H1 (cell line): Measurements from ENCODE around the gene MTG1. TPM values are rescaled to one million over a fixed set of nuclear protein-coding genes. Genes with fewer than 3 reads are reported as not detected.

Experiments used
- CTCF ChIA-PET: fragments of 300-600 bp; sonication (Branson Sonifier 250); formaldehyde crosslinking; loops from one replicate; lab custom pipeline; 2021; ENCODE audit not compliant: partially characterized antibody; lab: Charles Lee
- POLR2A ChIA-PET: fragments of 300-600 bp; sonication (Branson Sonifier 250); formaldehyde crosslinking; loops from one replicate; lab custom pipeline; 2021; ENCODE audit warnings: inconsistent platforms; ENCODE audit not compliant: partially characterized antibody; lab: Charles Lee
- DNase-seq, 2 experiments: peaks; one replicate each; pipeline versions ENCODE4 v3.0.0 to v3.0.0-alpha.2; 2010 to 2022; ENCODE audit warnings: low spot score in 2 of 2, low read depth in 1 of 2, mixed read lengths in 1 of 2
- FAIRE-seq: peaks from 2 replicates; lab custom pipeline; 2011; peaks lifted over from hg19 to GRCh38; lab: Jason Lieb, UNC
- H2AFZ ChIP-seq: 2 replicates; pipeline ENCODE4 v1.8.1; 2012; ENCODE audit warnings: low read length, inconsistent platforms
- H2AK5ac ChIP-seq: 2 replicates; pipeline ENCODE4 v1.6.1; 2013; ENCODE audit warnings: low read depth, low read length
- H2BK120ac ChIP-seq: replicated peaks from 2 replicates; pipeline ENCODE3; 2013; ENCODE audit warnings: low read depth, low read length, inconsistent platforms
- H2BK12ac ChIP-seq: 2 replicates; pipeline ENCODE4 v1.6.1; 2013; ENCODE audit warnings: low read depth, low read length
- H2BK15ac ChIP-seq: 2 replicates; pipeline ENCODE4 v1.6.1; 2013; ENCODE audit warnings: low read length
- H2BK20ac ChIP-seq: 2 replicates; pipeline ENCODE4 v1.6.1; 2013; ENCODE audit warnings: low read length
- H2BK5ac ChIP-seq: 2 replicates; pipeline ENCODE4 v1.6.1; 2013; ENCODE audit warnings: low read depth, low read length
- H3K14ac ChIP-seq: 2 replicates; pipeline ENCODE4 v1.6.1; 2013; ENCODE audit warnings: inconsistent platforms; ENCODE audit not compliant: insufficient read length
- H3K18ac ChIP-seq: 2 replicates; pipeline ENCODE4 v1.6.1; 2013; ENCODE audit warnings: low read length; ENCODE audit errors: extremely low read depth
- H3K23ac ChIP-seq: 2 replicates; pipeline ENCODE4 v1.6.1; 2013; ENCODE audit warnings: inconsistent platforms; ENCODE audit not compliant: insufficient read length
- H3K23me2 ChIP-seq: 2 replicates; pipeline ENCODE4 v1.6.1; 2013; ENCODE audit warnings: low read depth, low read length
- H3K27ac ChIP-seq: 2 replicates; pipeline ENCODE4 v1.6.1; 2011; ENCODE audit warnings: low read depth, low read length, inconsistent platforms
- H3K27me3 ChIP-seq, 4 experiments: replicated peaks in 1 of 4; 1 replicate in 1 of 4; 2 replicates in 3 of 4; pipeline versions ENCODE4 v1.6.1 to v1.8.1; 2011 to 2013; ENCODE audit warnings: low read length in 3 of 4, mild to moderate bottlenecking in 3 of 4, inconsistent platforms in 2 of 4, mixed read lengths in 2 of 4, moderate library complexity in 1 of 4; ENCODE audit not compliant: control insufficient read depth in 3 of 4, insufficient read depth in 3 of 4; ENCODE audit errors: extremely low read depth in 1 of 4
- H3K36me3 ChIP-seq, 4 experiments: 2 replicates each; pipeline versions ENCODE4 v1.6.1 to v1.8.1; 2011 to 2013; ENCODE audit warnings: mild to moderate bottlenecking in 4 of 4, low read length in 3 of 4, moderate library complexity in 2 of 4, control low read depth in 1 of 4, inconsistent platforms in 1 of 4; ENCODE audit not compliant: insufficient read depth in 4 of 4, control insufficient read depth in 2 of 4
- H3K4ac ChIP-seq: replicated peaks from 2 replicates; pipeline ENCODE3; 2013; ENCODE audit warnings: low read length, low read depth, mixed read lengths, inconsistent platforms; ENCODE audit not compliant: insufficient read length
- H3K4me1 ChIP-seq, 4 experiments: replicated peaks in 1 of 4; 1 replicate in 1 of 4; 2 replicates in 3 of 4; pipeline versions ENCODE4 v1.6.1 to v1.8.1; 2011 to 2013; ENCODE audit warnings: low read length in 3 of 4, inconsistent platforms in 2 of 4, mixed read lengths in 1 of 4; ENCODE audit not compliant: insufficient read depth in 4 of 4, control insufficient read depth in 3 of 4
- H3K4me2 ChIP-seq, 2 experiments: 2 replicates each; pipeline versions ENCODE4 v1.6.1 to v1.8.1; 2011 to 2013; ENCODE audit warnings: low read depth in 2 of 2, low read length in 2 of 2, control low read depth in 1 of 2, inconsistent platforms in 1 of 2, mild to moderate bottlenecking in 1 of 2; ENCODE audit not compliant: insufficient read depth in 1 of 2
- H3K4me3 ChIP-seq, 4 experiments: fragments of 200-600, 300-600 bp in 1 of 4; sonication (generic), shearing (Covaris generic), sonication (Bioruptor Twin) in 1 of 4; 2 replicates each; pipeline versions ENCODE4 v1.5.1 to v1.8.1; 2011 to 2016; ENCODE audit warnings: low read length in 4 of 4, low read depth in 3 of 4, control low read depth in 2 of 4, inconsistent platforms in 2 of 4, mild to moderate bottlenecking in 2 of 4, mixed read lengths in 1 of 4, moderate library complexity in 1 of 4; ENCODE audit not compliant: insufficient read depth in 2 of 4; ENCODE audit errors: extremely low read depth in 1 of 4
- H3K56ac ChIP-seq: replicated peaks from 2 replicates; pipeline ENCODE3; 2013; ENCODE audit warnings: low read depth, mild to moderate bottlenecking, mixed read lengths, low read length, inconsistent platforms; ENCODE audit not compliant: insufficient read length
- H3K79me1 ChIP-seq: 2 replicates; pipeline ENCODE4 v1.6.1; 2013; ENCODE audit warnings: low read depth, low read length, control low read depth
- H3K79me2 ChIP-seq, 2 experiments: 2 replicates each; pipeline versions ENCODE4 v1.6.1 to v1.8.1; 2012 to 2013; ENCODE audit warnings: low read length in 2 of 2, mild to moderate bottlenecking in 2 of 2, inconsistent platforms in 1 of 2; ENCODE audit not compliant: insufficient read depth in 2 of 2, control insufficient read depth in 1 of 2
- H3K9ac ChIP-seq, 4 experiments: replicated peaks in 1 of 4; 1 replicate in 1 of 4; 2 replicates in 3 of 4; pipeline versions ENCODE4 v1.6.1 to v1.8.1; 2011 to 2013; ENCODE audit warnings: low read depth in 3 of 4, low read length in 3 of 4, control low read depth in 2 of 4, mild to moderate bottlenecking in 2 of 4, moderate library complexity in 2 of 4, inconsistent platforms in 1 of 4; ENCODE audit errors: extremely low read depth in 1 of 4
- H3K9me3 ChIP-seq, 2 experiments: 2 replicates each; pipeline versions ENCODE4 v1.6.1 to v1.8.1; 2012 to 2013; ENCODE audit warnings: mild to moderate bottlenecking in 2 of 2, moderate library complexity in 2 of 2, control low read depth in 1 of 2, inconsistent platforms in 1 of 2, low read depth in 1 of 2, low read length in 1 of 2, mixed read lengths in 1 of 2; ENCODE audit not compliant: insufficient read depth in 2 of 2
- H4K20me1 ChIP-seq, 2 experiments: replicated peaks in 1 of 2; 2 replicates each; pipeline versions ENCODE3 to v1.8.1; 2011 to 2013; ENCODE audit warnings: inconsistent platforms in 2 of 2, low read length in 2 of 2, mild to moderate bottlenecking in 1 of 2; ENCODE audit not compliant: insufficient read depth in 2 of 2, control insufficient read depth in 1 of 2
- H4K5ac ChIP-seq: 2 replicates; pipeline ENCODE4 v1.6.1; 2013; ENCODE audit warnings: low read length, low read depth, mixed read lengths, inconsistent platforms; ENCODE audit not compliant: insufficient read length
- H4K8ac ChIP-seq: 2 replicates; pipeline ENCODE4 v1.8.0; 2013; ENCODE audit warnings: mild to moderate bottlenecking, moderate library complexity, low read length, inconsistent platforms; ENCODE audit not compliant: insufficient read depth; ENCODE audit errors: extremely low read depth
- H4K91ac ChIP-seq: replicated peaks from 2 replicates; pipeline ENCODE3; 2013; ENCODE audit warnings: low read length, mixed read lengths, inconsistent platforms; ENCODE audit not compliant: insufficient read length
- BRCA1 ChIP-seq: IDR thresholded peaks from 2 replicates; pipeline ENCODE4 v1.6.1; 2012; ENCODE audit warnings: low read depth, low read length, improper control_type of control experiment
- FOSL1 ChIP-seq: IDR thresholded peaks from 2 replicates; pipeline ENCODE4 v1.6.1; 2011; ENCODE audit warnings: mild to moderate bottlenecking, low read depth, low read length, moderate library complexity; ENCODE audit not compliant: insufficient read depth
- SP4 ChIP-seq: IDR thresholded peaks from 2 replicates; pipeline ENCODE4 v1.6.1; 2012; ENCODE audit warnings: low read length, inconsistent platforms
- TAF7 ChIP-seq: optimal IDR thresholded peaks from 2 replicates; pipeline ENCODE3; 2011; ENCODE audit warnings: low read depth, mild to moderate bottlenecking, inconsistent platforms, low read length, moderate library complexity, borderline replicate concordance
- WGBS, 2 experiments: shearing (Covaris generic) in 1 of 2; methylation state at CpG; one replicate each; pipeline versions ENCODE4 v1.1.6 to v1.1.7; 2013 to 2015; ENCODE audit warnings: low lambda C conversion rate in 2 of 2, mixed read lengths in 2 of 2, inconsistent platforms in 1 of 2, low coverage in 1 of 2, missing lambda C conversion rate in 1 of 2; ENCODE audit not compliant: insufficient replicate concordance in 2 of 2, insufficient coverage in 1 of 2, insufficient read length in 1 of 2; ENCODE audit errors: extremely low coverage in 1 of 2, missing lambda C conversion rate in 1 of 2; 5-methylcytosine and 5-hydroxymethylcytosine counted together
- polyA plus RNA-seq, 7 experiments: library from polyadenylated mRNA; depleted of rRNA in 3 of 7; stranded (reverse) in 5 of 7; unstranded in 2 of 7; fragments of >200 nt in 5 of 7; fragments of 200-250 nt in 2 of 7; gene quantifications; 1 replicate in 5 of 7; 2 replicates in 1 of 7; 4 replicates in 1 of 7; pipeline versions ENCODE4 v1.2.1 to v1.2.3, GENCODE V29; 2011 to 2013; ENCODE audit warnings: missing spikeins in 2 of 7, mixed read lengths in 2 of 7
- total RNA-seq: library from RNA; stranded (reverse); fragmentation: NEBNext Ultra II Directional; extraction: Animal tissue kit (Norgen Biotek cat#: 25700); gene quantifications from 2 replicates; pipeline ENCODE4 v1.2.1, GENCODE V29; 2021

MTG1 gene
- total and polyA plus RNA-seq, 2 of the 8 experiments (the other 6 are each of a cell fraction or from before 2014, with no cell fraction given), result 56.6 to 81.6 TPM

DNA sequence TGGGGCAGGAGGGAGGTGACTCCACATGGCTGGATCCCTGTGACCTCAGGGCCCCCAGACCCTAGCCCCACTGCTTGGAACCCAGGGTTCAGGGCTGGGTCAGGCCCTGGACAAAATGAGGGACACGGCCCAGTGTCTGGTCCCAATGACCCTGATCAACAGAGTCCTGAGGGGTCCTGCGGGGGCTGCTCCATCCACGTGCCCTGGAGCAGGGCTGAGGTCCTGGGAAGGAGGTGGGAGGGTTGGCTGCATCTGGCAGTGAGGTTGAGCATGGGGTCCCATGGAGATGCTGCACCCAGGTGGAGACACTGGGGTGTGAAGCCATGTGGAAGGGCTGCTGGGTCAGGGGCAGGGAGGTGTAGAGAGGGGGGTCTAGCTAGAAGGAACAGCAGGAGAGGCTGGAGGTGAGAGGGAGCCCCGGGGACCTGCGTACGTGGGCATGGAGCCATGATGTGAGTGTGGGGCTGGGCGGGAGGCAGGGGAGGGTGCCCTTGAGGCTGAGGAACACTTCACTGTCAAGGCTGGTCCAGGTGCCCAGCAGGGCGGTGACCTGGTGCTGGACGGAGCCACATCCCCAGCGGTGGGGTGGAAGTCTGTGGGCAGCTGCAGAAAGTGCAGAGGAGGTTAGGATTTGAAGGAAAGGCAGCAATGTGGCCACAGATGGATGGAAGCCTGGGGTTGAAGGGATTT, 60.4 kb downstream of the MTG1 start:
- no peak for FAIRE-seq
- no peak overlapping the region for H3K14ac ChIP-seq

More for the DNA sequence above, 60.4 kb downstream of the MTG1 start:
- Histone ChIP-seq H3K4me2 (no peak overlapping the region), H3K18ac (no peak overlapping the region), H3K27ac (no peak overlapping the region), H3K36me3 (no peaks in the 10 kb centered on the region; a peak in 1 of 8 replicates), H2BK20ac (no peak overlapping the region), H3K9ac (no peak overlapping the region), H2AFZ (no peak overlapping the region), H3K79me2 (no peaks in the 10 kb centered on the region), H3K4ac (no peak overlapping the region), H2BK15ac (no peak overlapping the region), H3K27me3 (no peaks in the 10 kb centered on the region), H2BK120ac (no peak overlapping the region), H2BK12ac (no peak overlapping the region), H3K23me2 (no peaks in the 10 kb centered on the region), H3K79me1 (no peaks in the 10 kb centered on the region), H4K5ac (no peak overlapping the region), H3K23ac (no peak overlapping the region), H4K91ac (no peak overlapping the region), H2BK5ac (no peak overlapping the region), H3K9me3 (peaks cover 73 to 74% of the 10 kb centered on the region in 2 experiments), H3K4me1 (no peaks in the 10 kb centered on the region), H3K56ac (no peak overlapping the region), H4K20me1 (no peaks in the 10 kb centered on the region), H3K4me3 (no peak overlapping the region), H2AK5ac (no peak overlapping the region), H4K8ac (no peak overlapping the region; the same call in 1 of the 2 replicates)
- POLR2A ChIA-PET, result no interaction called here
- 74% methylated on average over 10 of the region's 10 CpGs; no CpG with 5 or more reads in 1 of the 2 experiments for WGBS, 2 experiments
- TF ChIP-seq FOSL1 (no peak), BRCA1 (no peak), TAF7 (no peak), SP4 (no peak)
- CTCF ChIA-PET, result no interaction called here
- no peak for DNase-seq
